ENCODE measurements around the gene GNGT1. TPM values are rescaled to one million over a fixed set of nuclear protein-coding genes. Genes with fewer than 3 reads are reported as not detected.

Gene GNGT1
- polyA plus RNA-seq, 1 of the 3 experiments (the other 2 are of a cell fraction), result 0.15 TPM

GRCh38 chr7:93958651-93959050 is 52.3 kb downstream of the GNGT1 start:
- Histone ChIP-seq H4K20me1 (ENCODE audit: insufficient read depth) (no peaks in the 10 kb centered on the region), H2AFZ (ENCODE audit: low read depth) (peak overlapping the region; percentile 20; the same call in 1 of the 2 replicates), H3K9me2 (no peaks in the 10 kb centered on the region), H3K4me3 (ENCODE audit: low read depth in 2 of 2, low read length in 1 of 2) (peak overlapping the region; percentile 2 to 24; a peak in 2 of 4 replicates), H3K4me1 (ENCODE audit: control insufficient read depth in 1 of 2, insufficient read depth in 2 of 2, low read depth in 1 of 2, low read length in 1 of 2) (peaks cover 10 to 19% of the 10 kb centered on the region in 2 experiments; a peak in 3 of 4 replicates), H3K27me3 (ENCODE audit: insufficient read depth) (no peaks in the 10 kb centered on the region), H3F3A (replicated peaks; ENCODE audit: insufficient read depth) (peaks cover 3% of the 10 kb centered on the region), H3K9me3 (no peaks in the 10 kb centered on the region), H3K4me2 (peak overlapping the region; percentile 52), H3K27ac (ENCODE audit: low read depth in 2 of 2, low read length in 1 of 2) (peak overlapping the region; percentile 27 to 80), H3K79me2 (ENCODE audit: insufficient read depth) (no peaks in the 10 kb centered on the region), H3K36me3 (replicated peaks in 1 of 2; ENCODE audit: control insufficient read depth in 1 of 2, insufficient read depth in 2 of 2, low read length in 1 of 2) (no peaks in the 10 kb centered on the region), H3K9ac (no peak overlapping the region)
- ChIA-PET CTCF (interaction anchor here (0.7 to 2.3 kb wide), 5 partner anchors 9 to 56 kb away, joined by 3 to 6 read pairs (median 3); no protein-coding TSS in a partner anchor), POLR2A (no interaction called here)
- no peak for DNase-seq
- WGBS (ENCODE audit: low lambda C conversion rate), result 30% methylated on average over 3 of the region's 3 CpGs
- TF ChIP-seq NRF1 (IDR thresholded peaks at IDR 0.05; ENCODE audit: low read depth, low read length) (no peak), FOXM1 (IDR thresholded peaks at IDR 0.05; ENCODE audit: low read depth) (0 out of 2 replicates have a peak, but pooled peaks have one; percentile 9), RFX5 (IDR thresholded peaks at IDR 0.05; ENCODE audit: low read length) (no peak)
- TF ChIP-seq, protein P1, sequence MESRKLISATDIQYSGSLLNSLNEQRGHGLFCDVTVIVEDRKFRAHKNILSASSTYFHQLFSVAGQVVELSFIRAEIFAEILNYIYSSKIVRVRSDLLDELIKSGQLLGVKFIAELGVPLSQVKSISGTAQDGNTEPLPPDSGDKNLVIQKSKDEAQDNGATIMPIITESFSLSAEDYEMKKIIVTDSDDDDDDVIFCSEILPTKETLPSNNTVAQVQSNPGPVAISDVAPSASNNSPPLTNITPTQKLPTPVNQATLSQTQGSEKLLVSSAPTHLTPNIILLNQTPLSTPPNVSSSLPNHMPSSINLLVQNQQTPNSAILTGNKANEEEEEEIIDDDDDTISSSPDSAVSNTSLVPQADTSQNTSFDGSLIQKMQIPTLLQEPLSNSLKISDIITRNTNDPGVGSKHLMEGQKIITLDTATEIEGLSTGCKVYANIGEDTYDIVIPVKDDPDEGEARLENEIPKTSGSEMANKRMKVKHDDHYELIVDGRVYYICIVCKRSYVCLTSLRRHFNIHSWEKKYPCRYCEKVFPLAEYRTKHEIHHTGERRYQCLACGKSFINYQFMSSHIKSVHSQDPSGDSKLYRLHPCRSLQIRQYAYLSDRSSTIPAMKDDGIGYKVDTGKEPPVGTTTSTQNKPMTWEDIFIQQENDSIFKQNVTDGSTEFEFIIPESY (IDR thresholded peaks at IDR 0.05; ENCODE audit: borderline replicate concordance, low read depth), result no peak

Small RNA genes within 50 kb of the gene (small RNA-seq; reads per million reads assigned to genes)
- 0 reads per million in 7 experiments for gene AC002076.2

Other genes with a start within 250 kb of the GNGT1 start
- gene TFPI2, start 15.8 kb upstream of the GNGT1 start, polyA plus RNA-seq (2012; rRNA removed), result 16.9 and 17.7 TPM in 2 replicates
- gene GNG11, start 15.2 kb downstream of the GNGT1 start, polyA plus RNA-seq (2012; rRNA removed), result 9.8 and 11.5 TPM in 2 replicates
- 20.1 and 27.7 TPM in 2 replicates for gene BET1, start 97.8 kb downstream of the GNGT1 start, polyA plus RNA-seq (2012; rRNA removed)

All from SK-N-SH (cell line).